Measurements from ENCODE around the gene SLC34A3. TPM values are rescaled to one million over a fixed set of nuclear protein-coding genes. Genes with fewer than 3 reads are reported as not detected.

SLC34A3 gene
- total RNA-seq, 1 experiment from 2014 or later, result 0.13 TPM

DNA sequence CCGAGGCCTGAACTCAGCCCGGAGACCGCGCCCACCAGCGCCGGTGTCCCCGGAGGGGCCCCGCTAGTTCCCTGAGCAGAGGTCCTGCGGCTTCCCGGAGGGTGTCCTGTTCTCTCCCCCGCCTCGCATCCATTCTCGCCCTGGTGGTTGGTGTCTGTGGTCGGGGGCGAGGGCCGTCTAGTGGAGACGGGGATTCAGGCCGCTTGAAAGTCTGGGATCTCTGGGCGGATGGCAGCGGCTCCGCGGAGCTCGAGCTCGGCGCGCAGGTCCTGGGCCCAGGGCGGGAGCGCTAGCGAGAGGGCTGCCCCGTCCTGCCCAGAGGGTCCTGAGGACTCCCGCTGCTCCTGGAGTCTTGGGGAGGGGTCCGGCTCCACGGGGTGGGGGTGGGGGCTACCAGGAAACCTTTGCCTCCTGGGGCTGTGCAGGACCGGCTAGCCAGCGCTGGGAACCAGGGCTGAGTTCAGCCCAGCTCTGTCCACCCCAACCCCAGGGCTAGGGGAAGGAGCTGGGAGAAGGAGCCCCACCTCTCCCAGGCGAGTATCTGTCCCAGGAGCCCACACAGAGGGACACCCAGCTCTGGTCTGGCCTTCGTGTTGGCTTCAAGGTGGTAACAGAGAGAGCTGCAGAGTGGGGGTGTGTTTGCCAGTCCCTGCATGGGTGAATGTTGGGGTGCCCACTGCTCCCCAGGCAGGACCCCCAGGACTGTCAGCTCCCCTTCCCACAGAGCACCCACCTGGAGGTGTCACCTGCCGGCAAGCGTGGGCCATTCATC, 50.8 kb downstream of the SLC34A3 start:
- Mint-ChIP-seq H3K4me3 (peak overlapping the region; percentile 68), H3K9me3 (no peaks in the 10 kb centered on the region), H3K4me1 (peaks cover 6% of the 10 kb centered on the region), H3K27ac (no peak overlapping the region), H3K27me3 (ENCODE audit: low read depth) (peaks cover 21% of the 10 kb centered on the region), H3K36me3 (no peaks in the 10 kb centered on the region)
- ATAC-seq, result peak; percentile 29
- DNase-seq (ENCODE audit: low spot score), result peak; percentile 64
- TF ChIP-seq TEAD4 (CRISPR knock-in tag; IDR thresholded peaks at IDR 0.05) (0 out of 2 replicates have a peak, but pooled peaks have one; percentile 13), CREM (CRISPR knock-in tag; IDR thresholded peaks at IDR 0.05) (no peak), HMGXB4 (CRISPR knock-in tag; IDR thresholded peaks at IDR 0.05) (0 out of 2 replicates have a peak, but pooled peaks have one; percentile 21), MAX (CRISPR knock-in tag; IDR thresholded peaks at IDR 0.05) (peak; percentile 58; the same call in 1 of the 2 replicates)
- ChIA-PET CTCF (interaction anchor here (0.6 to 2.7 kb wide), 17 partner anchors 9 to 218 kb away, joined by 3 to 17 read pairs (median 4); partner anchors contain the start of genes EXD3, NOXA1, NRARP and TUBB4B), POLR2A (no interaction called here)

Other genes starting within 250 kb of the SLC34A3 start
- 0.27 to 0.50 TPM (median 0.34 TPM) in 3 replicates for gene LCNL1, start 247.9 kb upstream of the SLC34A3 start, total RNA-seq (2021)
- 44.1 to 45.3 TPM (median 44.6 TPM) in 3 replicates for gene PAXX, start 238.5 kb upstream of the SLC34A3 start, total RNA-seq (2021)
- 0.31 to 0.41 TPM in 2 of 3 replicates, not detected in the other for gene CLIC3, start 234.3 kb upstream of the SLC34A3 start, total RNA-seq (2021)
- gene ABCA2, start 202.7 kb upstream of the SLC34A3 start, total RNA-seq (2021), result 19.2 to 28.3 TPM (median 25.9 TPM) in 3 replicates
- gene FUT7, start 198.8 kb upstream of the SLC34A3 start, total RNA-seq (2021), result not detected in 3 replicates
- 64.3 to 68.8 TPM (median 64.5 TPM) in 3 replicates for gene NPDC1, start 184.7 kb upstream of the SLC34A3 start, total RNA-seq (2021)
- gene ENTPD2, start 176.8 kb upstream of the SLC34A3 start, total RNA-seq (2021), result 8.3 to 9.6 TPM (median 9.2 TPM) in 3 replicates
- gene SAPCD2, start 160.3 kb upstream of the SLC34A3 start, total RNA-seq (2021), result 52.0 to 67.0 TPM (median 53.6 TPM) in 3 replicates
- 12.1 to 17.7 TPM (median 14.3 TPM) in 3 replicates for gene UAP1L1, start 153.4 kb upstream of the SLC34A3 start, total RNA-seq (2021)
- gene MAN1B1, start 143.9 kb upstream of the SLC34A3 start, total RNA-seq (2021), result 44.9 to 57.1 TPM (median 47.1 TPM) in 3 replicates
- 38.9 to 43.7 TPM (median 42.1 TPM) in 3 replicates for gene DPP7, start 116.2 kb upstream of the SLC34A3 start, total RNA-seq (2021)
- gene GRIN1, start 91.7 kb upstream of the SLC34A3 start, total RNA-seq (2021), result 4.0 to 6.6 TPM (median 4.1 TPM) in 3 replicates
- 1.1 to 2.2 TPM (median 2.1 TPM) in 3 replicates for gene LRRC26, start 60.9 kb upstream of the SLC34A3 start, total RNA-seq (2021)
- not detected in 3 replicates for gene TMEM210, start 58.8 kb upstream of the SLC34A3 start, total RNA-seq (2021)
- gene ANAPC2, start 42.3 kb upstream of the SLC34A3 start, total RNA-seq (2021), result 61.0 to 80.9 TPM (median 61.2 TPM) in 3 replicates
- gene SSNA1, start 42.2 kb upstream of the SLC34A3 start, total RNA-seq (2021), result 102 to 105 TPM (median 103 TPM) in 3 replicates
- gene TPRN, start 30.2 kb upstream of the SLC34A3 start, total RNA-seq (2021), result 33.4 to 43.1 TPM (median 38.1 TPM) in 3 replicates
- gene TMEM203, start 25.3 kb upstream of the SLC34A3 start, total RNA-seq (2021), result 46.7 to 50.6 TPM (median 47.4 TPM) in 3 replicates
- gene NDOR1, start 25.2 kb upstream of the SLC34A3 start, total RNA-seq (2021), result 40.3 to 49.0 TPM (median 43.2 TPM) in 3 replicates
- gene RNF208, start 8.7 kb upstream of the SLC34A3 start, total RNA-seq (2021), result 13.3 to 14.8 TPM (median 14.3 TPM) in 3 replicates
- 2.8 to 3.5 TPM (median 2.9 TPM) in 3 replicates for gene CYSRT1, start 5.7 kb upstream of the SLC34A3 start, total RNA-seq (2021)
- 0.32 to 0.59 TPM (median 0.41 TPM) in 3 replicates for gene RNF224, start 3.4 kb upstream of the SLC34A3 start, total RNA-seq (2021)
- 373 to 376 TPM (median 375 TPM) in 3 replicates for gene TUBB4B, start 10.4 kb downstream of the SLC34A3 start, total RNA-seq (2021)
- gene STPG3, start 20.4 kb downstream of the SLC34A3 start, total RNA-seq (2021), result 0.21 to 0.26 TPM in 2 of 3 replicates, not detected in the other
- gene NELFB, start 24.4 kb downstream of the SLC34A3 start, total RNA-seq (2021), result 93.7 to 95.0 TPM (median 94.7 TPM) in 3 replicates
- 7.3 to 11.8 TPM (median 11.3 TPM) in 3 replicates for gene TOR4A, start 46.8 kb downstream of the SLC34A3 start, total RNA-seq (2021)
- gene NRARP, start 71.4 kb downstream of the SLC34A3 start, total RNA-seq (2021), result 46.7 to 52.4 TPM (median 51.5 TPM) in 3 replicates
- 20.4 to 23.1 TPM (median 21.2 TPM) in 3 replicates for gene EXD3, start 192.3 kb downstream of the SLC34A3 start, total RNA-seq (2021)
- gene NOXA1, start 192.5 kb downstream of the SLC34A3 start, total RNA-seq (2021), result 2.9 to 5.9 TPM (median 4.8 TPM) in 3 replicates
- 2.0 to 2.5 TPM (median 2.3 TPM) in 3 replicates for gene ENTPD8, start 210.5 kb downstream of the SLC34A3 start, total RNA-seq (2021)
- 61.6 to 63.7 TPM (median 61.9 TPM) in 3 replicates for gene NSMF, start 228.4 kb downstream of the SLC34A3 start, total RNA-seq (2021)

Measured in WTC11 (cell line).